Neural cell (in vitro differentiated cells): Measurements from ENCODE around the gene PEX7.

Experiments used
- EP300 ChIP-seq: fragments of 450-650 bp; conservative IDR thresholded peaks from 2 replicates; pipeline ENCODE4 v1.6.1; 2014; ENCODE audit warnings: antibody characterized with exemption, mild to moderate bottlenecking, moderate library complexity; ENCODE audit not compliant: poor library complexity, severe bottlenecking
- EZH2 ChIP-seq: fragments of 200-600, 300-800 bp; shearing (Covaris generic), sonication (generic); IDR thresholded peaks from 2 replicates; pipeline ENCODE4 v1.6.1; 2014; ENCODE audit warnings: antibody characterized with exemption, low read length, borderline replicate concordance, mild to moderate bottlenecking; ENCODE audit not compliant: insufficient read depth, poor library complexity, severe bottlenecking
- POLR2AphosphoS5 ChIP-seq: IDR thresholded peaks from 2 replicates; pipeline ENCODE4 v1.6.1; 2012
- RAD21 ChIP-seq: fragments of 450-650 bp; conservative IDR thresholded peaks from 2 replicates; pipeline ENCODE4 v1.6.1; 2014; ENCODE audit warnings: antibody characterized with exemption, mild to moderate bottlenecking, moderate library complexity
- SMC3 ChIP-seq: fragments of 450-650 bp; conservative IDR thresholded peaks from 2 replicates; pipeline ENCODE4 v1.6.1; 2014; ENCODE audit warnings: antibody characterized with exemption, mild to moderate bottlenecking, moderate library complexity; ENCODE audit not compliant: poor library complexity
- TAF1 ChIP-seq: IDR thresholded peaks from 2 replicates; pipeline ENCODE4 v1.6.1; 2012; ENCODE audit warnings: low read depth
- TF ChIP-seq, protein P1 (sequence below): fragments of 450-650 bp; IDR thresholded peaks from 2 replicates; pipeline ENCODE4 v1.5.1; 2014; ENCODE audit warnings: antibody characterized with exemption, mild to moderate bottlenecking, moderate library complexity; ENCODE audit not compliant: poor library complexity, severe bottlenecking
- TF ChIP-seq, protein P2 (sequence below): IDR thresholded peaks from 2 replicates; pipeline ENCODE4 v1.6.1; 2012; ENCODE audit warnings: borderline replicate concordance

DNA sequence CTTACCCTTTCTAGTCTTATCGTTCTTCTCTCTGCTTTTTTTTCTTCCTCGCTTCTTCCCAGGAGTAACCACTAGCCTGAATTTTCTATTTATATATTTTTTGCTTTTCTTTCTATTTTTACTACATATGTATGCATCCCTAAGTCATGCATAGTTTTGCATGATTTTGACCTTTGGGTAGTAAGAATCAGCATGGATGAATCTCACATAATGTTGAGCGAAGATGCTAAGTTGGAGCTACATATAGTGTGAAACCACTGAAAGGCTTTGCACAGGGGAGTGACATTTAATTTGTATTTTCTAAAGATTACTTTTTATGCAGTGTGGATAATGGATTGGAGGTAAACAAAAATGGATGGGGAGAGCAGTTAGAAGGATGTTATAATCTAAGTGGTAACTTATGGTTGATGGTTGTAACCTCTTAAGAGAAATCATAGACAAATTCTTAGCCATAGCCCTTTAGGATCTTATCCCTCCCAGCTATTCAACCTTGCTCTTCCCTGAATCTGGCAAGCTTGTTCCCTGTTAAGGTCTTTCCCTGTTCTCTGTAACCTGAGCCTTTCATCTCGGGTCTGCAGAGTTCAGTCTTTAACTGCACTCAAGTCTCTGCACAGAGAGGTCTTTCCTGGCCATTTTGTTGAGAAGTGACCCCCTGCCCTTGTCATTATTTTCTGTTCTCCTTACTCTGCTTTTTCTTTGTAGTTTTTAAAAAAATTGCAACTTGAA lies 18.0 kb downstream of the PEX7 start:
- TF ChIP-seq, protein P1, sequence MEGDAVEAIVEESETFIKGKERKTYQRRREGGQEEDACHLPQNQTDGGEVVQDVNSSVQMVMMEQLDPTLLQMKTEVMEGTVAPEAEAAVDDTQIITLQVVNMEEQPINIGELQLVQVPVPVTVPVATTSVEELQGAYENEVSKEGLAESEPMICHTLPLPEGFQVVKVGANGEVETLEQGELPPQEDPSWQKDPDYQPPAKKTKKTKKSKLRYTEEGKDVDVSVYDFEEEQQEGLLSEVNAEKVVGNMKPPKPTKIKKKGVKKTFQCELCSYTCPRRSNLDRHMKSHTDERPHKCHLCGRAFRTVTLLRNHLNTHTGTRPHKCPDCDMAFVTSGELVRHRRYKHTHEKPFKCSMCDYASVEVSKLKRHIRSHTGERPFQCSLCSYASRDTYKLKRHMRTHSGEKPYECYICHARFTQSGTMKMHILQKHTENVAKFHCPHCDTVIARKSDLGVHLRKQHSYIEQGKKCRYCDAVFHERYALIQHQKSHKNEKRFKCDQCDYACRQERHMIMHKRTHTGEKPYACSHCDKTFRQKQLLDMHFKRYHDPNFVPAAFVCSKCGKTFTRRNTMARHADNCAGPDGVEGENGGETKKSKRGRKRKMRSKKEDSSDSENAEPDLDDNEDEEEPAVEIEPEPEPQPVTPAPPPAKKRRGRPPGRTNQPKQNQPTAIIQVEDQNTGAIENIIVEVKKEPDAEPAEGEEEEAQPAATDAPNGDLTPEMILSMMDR, result no peak
- TF ChIP-seq POLR2AphosphoS5, result no peak
- TF ChIP-seq EP300, result no peak
- TF ChIP-seq, protein P2, sequence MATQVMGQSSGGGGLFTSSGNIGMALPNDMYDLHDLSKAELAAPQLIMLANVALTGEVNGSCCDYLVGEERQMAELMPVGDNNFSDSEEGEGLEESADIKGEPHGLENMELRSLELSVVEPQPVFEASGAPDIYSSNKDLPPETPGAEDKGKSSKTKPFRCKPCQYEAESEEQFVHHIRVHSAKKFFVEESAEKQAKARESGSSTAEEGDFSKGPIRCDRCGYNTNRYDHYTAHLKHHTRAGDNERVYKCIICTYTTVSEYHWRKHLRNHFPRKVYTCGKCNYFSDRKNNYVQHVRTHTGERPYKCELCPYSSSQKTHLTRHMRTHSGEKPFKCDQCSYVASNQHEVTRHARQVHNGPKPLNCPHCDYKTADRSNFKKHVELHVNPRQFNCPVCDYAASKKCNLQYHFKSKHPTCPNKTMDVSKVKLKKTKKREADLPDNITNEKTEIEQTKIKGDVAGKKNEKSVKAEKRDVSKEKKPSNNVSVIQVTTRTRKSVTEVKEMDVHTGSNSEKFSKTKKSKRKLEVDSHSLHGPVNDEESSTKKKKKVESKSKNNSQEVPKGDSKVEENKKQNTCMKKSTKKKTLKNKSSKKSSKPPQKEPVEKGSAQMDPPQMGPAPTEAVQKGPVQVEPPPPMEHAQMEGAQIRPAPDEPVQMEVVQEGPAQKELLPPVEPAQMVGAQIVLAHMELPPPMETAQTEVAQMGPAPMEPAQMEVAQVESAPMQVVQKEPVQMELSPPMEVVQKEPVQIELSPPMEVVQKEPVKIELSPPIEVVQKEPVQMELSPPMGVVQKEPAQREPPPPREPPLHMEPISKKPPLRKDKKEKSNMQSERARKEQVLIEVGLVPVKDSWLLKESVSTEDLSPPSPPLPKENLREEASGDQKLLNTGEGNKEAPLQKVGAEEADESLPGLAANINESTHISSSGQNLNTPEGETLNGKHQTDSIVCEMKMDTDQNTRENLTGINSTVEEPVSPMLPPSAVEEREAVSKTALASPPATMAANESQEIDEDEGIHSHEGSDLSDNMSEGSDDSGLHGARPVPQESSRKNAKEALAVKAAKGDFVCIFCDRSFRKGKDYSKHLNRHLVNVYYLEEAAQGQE, result no peak
- TF ChIP-seq SMC3, result no peak
- no peak for TF ChIP-seq TAF1
- no peak for TF ChIP-seq RAD21
- no peak for TF ChIP-seq EZH2
